Parathyroid adenoma (tissue), 2 donors: Measurements from ENCODE around the gene SLAMF7.

Experiments
- H2AFZ ChIP-seq: fragments of 300-600 bp; sonication (generic); one replicate; pipeline ENCODE4 v1.7.0; 2017; ENCODE audit warnings: antibody characterized with exemption, mild to moderate bottlenecking
- H3K27ac ChIP-seq: fragments of 300-600 bp; sonication (generic); one replicate; pipeline ENCODE4 v1.7.0; 2017
- H3K27me3 ChIP-seq: fragments of 300-600 bp; sonication (generic); one replicate; pipeline ENCODE4 v1.7.0; 2017; ENCODE audit warnings: low read length; ENCODE audit not compliant: control insufficient read depth, insufficient read depth
- H3K36me3 ChIP-seq: fragments of 300-600 bp; sonication (generic); one replicate; pipeline ENCODE4 v1.7.0; 2017; ENCODE audit warnings: low read length; ENCODE audit not compliant: control insufficient read depth, insufficient read depth
- H3K4me1 ChIP-seq: fragments of 300-600 bp; sonication (generic); one replicate; pipeline ENCODE4 v1.7.0; 2017; ENCODE audit warnings: control low read depth
- H3K4me2 ChIP-seq: fragments of 300-600 bp; sonication (generic); one replicate; pipeline ENCODE4 v1.7.0; 2017; ENCODE audit warnings: low read length
- H3K4me3 ChIP-seq: fragments of 300-600 bp; sonication (generic); one replicate; pipeline ENCODE4 v1.7.0; 2017; ENCODE audit warnings: low read depth, low read length
- H3K79me2 ChIP-seq: fragments of 300-600 bp; sonication (generic); one replicate; pipeline ENCODE4 v1.7.0; 2017; ENCODE audit warnings: control low read depth
- H3K9ac ChIP-seq: fragments of 300-600 bp; sonication (generic); one replicate; pipeline ENCODE4 v1.7.0; 2017; ENCODE audit warnings: mild to moderate bottlenecking
- H3K9me3 ChIP-seq: fragments of 300-600 bp; sonication (generic); one replicate; pipeline ENCODE4 v1.7.0; 2017; ENCODE audit warnings: low read length; ENCODE audit not compliant: control insufficient read depth
- CTCF ChIP-seq: fragments of 300-600 bp; sonication (generic); IDR thresholded peaks from one replicate; pipeline ENCODE4 v1.7.0; 2017; ENCODE audit warnings: antibody characterized with exemption, mild to moderate bottlenecking
- donor health status: primary hyperparathyroidism.

SLAMF7 gene

GRCh38 chr1:160720356-160721085, 18.5 kb upstream of the SLAMF7 start:
- H3K9me3 ChIP-seq = no peaks in the 10 kb centered on the region
- no peak overlapping the region for H3K4me2 ChIP-seq
- H3K27me3 ChIP-seq = no peaks in the 10 kb centered on the region

DNA sequence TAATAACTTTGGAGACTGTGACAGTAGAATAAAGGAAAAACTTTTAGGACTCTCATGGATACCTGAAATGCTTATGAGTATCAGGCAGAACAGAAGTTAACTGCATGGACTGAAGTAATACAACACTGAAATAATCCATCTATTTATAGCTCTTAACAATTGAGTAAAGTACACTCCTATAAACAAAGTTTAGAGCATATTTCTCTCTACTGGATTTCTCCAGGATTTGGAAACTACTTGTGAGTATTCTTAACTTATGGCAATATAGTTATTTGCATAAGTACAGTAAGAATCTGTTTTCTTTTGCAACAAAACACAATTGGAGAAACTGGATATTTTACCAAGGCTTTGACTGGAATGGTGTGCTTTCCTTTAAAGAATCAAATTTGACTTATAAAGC, 17.6 kb upstream of the SLAMF7 start:
- Histone ChIP-seq H3K27ac (no peak overlapping the region), H3K9me3 (no peaks in the 10 kb centered on the region), H3K4me3 (no peak overlapping the region), H3K4me1 (no peaks in the 10 kb centered on the region), H3K27me3 (no peaks in the 10 kb centered on the region), H3K79me2 (no peaks in the 10 kb centered on the region), H3K4me2 (no peak overlapping the region), H3K36me3 (no peaks in the 10 kb centered on the region), H2AFZ (no peak overlapping the region), H3K9ac (no peak overlapping the region)
- TF ChIP-seq CTCF = no peak

More at GRCh38 chr1:160720356-160721085, 18.5 kb upstream of the SLAMF7 start:
- Histone ChIP-seq H3K9ac (no peak overlapping the region), H3K4me3 (no peak overlapping the region), H3K4me1 (no peaks in the 10 kb centered on the region), H3K36me3 (no peaks in the 10 kb centered on the region), H2AFZ (no peak overlapping the region), H3K79me2 (no peaks in the 10 kb centered on the region), H3K27ac (no peak overlapping the region)
- no peak for TF ChIP-seq CTCF

DNA sequence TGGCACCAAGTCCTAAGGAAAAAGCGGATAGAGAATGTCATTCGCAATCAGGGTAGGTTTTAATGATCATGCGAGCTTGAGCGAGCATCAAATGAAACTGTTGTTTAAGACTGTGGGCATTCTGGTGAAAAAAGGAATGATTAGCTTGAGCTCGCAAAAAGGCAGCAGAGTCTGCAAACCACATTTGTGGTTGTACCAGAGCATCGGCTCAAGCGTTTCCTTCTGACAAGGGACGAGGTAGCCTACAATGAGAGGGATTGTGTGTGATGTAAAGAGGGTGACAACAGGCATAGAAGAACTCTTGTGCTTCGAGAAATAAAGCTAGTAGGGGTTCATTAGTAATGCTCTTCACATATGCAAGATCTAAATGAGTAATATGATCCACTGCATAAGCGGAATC, 16.3 kb upstream of the SLAMF7 start:
- no peaks in the 10 kb centered on the region for H3K27me3 ChIP-seq
- no peak overlapping the region for H3K9ac ChIP-seq
- H3K27ac ChIP-seq = no peak overlapping the region
- no peaks in the 10 kb centered on the region for H3K9me3 ChIP-seq
- H3K4me3 ChIP-seq = no peak overlapping the region
- no peak overlapping the region for H2AFZ ChIP-seq
- H3K79me2 ChIP-seq = no peaks in the 10 kb centered on the region
- no peak overlapping the region for H3K4me2 ChIP-seq
- no peak for TF ChIP-seq CTCF
- no peaks in the 10 kb centered on the region for H3K4me1 ChIP-seq
- H3K36me3 ChIP-seq = no peaks in the 10 kb centered on the region

DNA sequence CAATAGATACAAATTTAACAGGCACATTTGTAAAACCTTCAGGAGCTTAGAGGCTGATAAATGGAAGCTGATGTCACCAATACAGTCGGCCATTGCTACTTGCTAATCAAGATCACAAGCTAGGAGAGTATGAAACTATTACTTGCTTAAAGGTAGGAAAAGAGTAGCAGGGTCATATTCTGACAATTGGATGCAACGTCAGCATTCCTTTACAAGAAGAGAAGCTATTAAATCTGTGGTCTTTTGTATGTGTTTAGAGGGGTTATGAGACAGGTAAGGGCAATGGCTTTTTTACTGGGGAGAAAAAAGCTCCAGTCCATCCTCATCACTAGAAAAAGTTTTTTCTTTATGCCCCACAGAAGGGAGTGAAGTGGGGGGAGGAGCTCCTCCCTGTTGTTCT, 15.7 kb upstream of the SLAMF7 start:
- H3K4me3 ChIP-seq = no peak overlapping the region
- TF ChIP-seq CTCF = no peak
- no peaks in the 10 kb centered on the region for H3K36me3 ChIP-seq

More for the DNA sequence above, 15.7 kb upstream of the SLAMF7 start:
- Histone ChIP-seq H3K9ac (no peak overlapping the region), H3K9me3 (no peaks in the 10 kb centered on the region), H3K27me3 (no peaks in the 10 kb centered on the region), H3K27ac (no peak overlapping the region), H3K4me1 (no peaks in the 10 kb centered on the region), H3K79me2 (no peaks in the 10 kb centered on the region), H2AFZ (no peak overlapping the region), H3K4me2 (no peak overlapping the region)
